ENCODE data around the gene NEAT1. TPM values are rescaled to one million over a fixed set of nuclear protein-coding genes. Genes with fewer than 3 reads are reported as not detected.
"Not testable (repeated sequence)": the region's sequence is repeated elsewhere in the genome, so short reads cannot be mapped to it uniquely, and the experiment has no call there.

NEAT1 gene
- total and polyA plus RNA-seq, 5 experiments from 2014 or later = 1.3 to 414 (median 2.9) TPM

DNA sequence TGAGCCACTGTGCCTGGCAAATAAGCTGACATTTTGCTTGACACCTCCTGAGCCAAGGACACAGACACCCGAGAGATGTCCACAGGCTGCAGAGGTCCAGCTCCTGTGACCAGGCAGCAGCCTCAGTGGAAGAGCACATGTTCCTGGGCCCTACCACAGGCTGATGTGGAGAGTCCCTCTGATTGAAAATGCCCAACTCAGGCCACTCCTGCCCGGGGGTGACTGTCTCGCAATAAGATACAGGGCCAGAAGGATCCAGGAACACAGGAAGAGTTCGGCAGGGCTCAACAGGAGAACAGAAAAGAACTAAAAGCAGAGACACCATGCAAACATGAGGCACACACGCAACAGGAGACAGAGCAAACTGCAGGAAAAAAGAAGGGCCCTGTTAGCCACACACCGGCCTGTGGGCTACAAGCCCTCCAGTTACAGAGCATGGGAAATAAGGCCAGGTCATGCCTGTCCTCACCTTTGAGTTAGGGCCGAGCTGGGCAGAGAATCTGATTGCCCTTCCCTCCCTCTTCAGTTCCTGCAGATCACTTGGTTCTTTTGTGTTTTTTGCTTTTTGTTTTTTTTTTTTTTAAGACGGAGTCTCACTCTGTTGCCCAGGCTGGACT is 47.9 kb downstream of the NEAT1 start:
- Mint-ChIP-seq H3K27ac (peak overlapping the region; percentile 85 to 99 (median 98)), H3K27me3 (no peaks in the 10 kb centered on the region), H3K9me3 (no peaks in the 10 kb centered on the region), H3K4me1 (peaks cover 3 to 38% (median 24%) of the 10 kb centered on the region in 4 donors), H3K4me3 (peak overlapping the region in 6 of 10 donors; percentile 5 to 51 (median 28)), H3K36me3 (no peaks in the 10 kb centered on the region)
- ATAC-seq = no peak
- DNase-seq = no peak
- POLR2A ChIA-PET = interaction anchor here (1.0 to 24.4 kb wide), 6 partner anchors 15 to 137 kb away, joined by 6 to 959 read pairs (median 29); partner anchors contain the start of genes DPF2, MALAT1 and NEAT1

GRCh38 chr11:65471447-65471891 is 48.9 kb downstream of the NEAT1 start:
- peak overlapping the region; percentile 93 to 99 (median 99) for H3K27ac Mint-ChIP-seq
- H3K36me3 Mint-ChIP-seq = no peaks in the 10 kb centered on the region
- H3K9me3 Mint-ChIP-seq = no peaks in the 10 kb centered on the region
- H3K4me3 Mint-ChIP-seq = peak overlapping the region in 9 of 10 donors; percentile 59 to 90 (median 86)
- DNase-seq = peak in 4 of 10 donors; percentile 11 to 30 (median 22)
- peak in 1 of 2 donors; percentile 9 for ATAC-seq
- H3K27me3 Mint-ChIP-seq = no peaks in the 10 kb centered on the region
- H3K4me1 Mint-ChIP-seq = peaks cover 5 to 43% (median 28%) of the 10 kb centered on the region in 4 donors
- POLR2A ChIA-PET = interaction anchor here (0.5 to 24.4 kb wide), 19 partner anchors 10 to 144 kb away, joined by 3 to 959 read pairs (median 6); partner anchors contain the start of genes DPF2, MALAT1, NEAT1 and PCNX3

GRCh38 chr11:65472588-65473277 is 50.1 kb downstream of the NEAT1 start:
- Mint-ChIP-seq H3K4me1 (peaks cover 9 to 47% (median 35%) of the 10 kb centered on the region in 4 donors), H3K27ac (peak overlapping the region; percentile 93 to 99 (median 99)), H3K4me3 (peak overlapping the region in 9 of 10 donors; percentile 59 to 91 (median 86))
- not testable (repeated sequence) for H3K27me3 Mint-ChIP-seq, ATAC-seq, H3K36me3 Mint-ChIP-seq, DNase-seq, H3K9me3 Mint-ChIP-seq
- POLR2A ChIA-PET = interaction anchor here (0.7 to 24.4 kb wide), 13 partner anchors 8 to 116 kb away, joined by 3 to 959 read pairs (median 7); partner anchors contain the start of genes MALAT1 and NEAT1

- Mint-ChIP-seq H3K36me3 (no peaks in the 10 kb centered on the region), H3K4me3 (no peak overlapping the region), H3K27me3 (no peaks in the 10 kb centered on the region), H3K9me3 (no peaks in the 10 kb centered on the region), H3K4me1 (peaks cover 10 to 46% (median 38%) of the 10 kb centered on the region in 4 donors), H3K27ac (peak overlapping the region in 7 of 10 donors; percentile 27 to 99 (median 99))
- ATAC-seq (no peak), DNase-seq (no peak)
- POLR2A ChIA-PET = interaction anchor here (1.0 to 24.4 kb wide), 5 partner anchors 14 to 115 kb away, joined by 3 to 959 read pairs (median 50); partner anchors contain the start of genes MALAT1 and NEAT1
Observed at GRCh38 chr11:65473278-65473860, 50.8 kb downstream of the NEAT1 start.

DNA sequence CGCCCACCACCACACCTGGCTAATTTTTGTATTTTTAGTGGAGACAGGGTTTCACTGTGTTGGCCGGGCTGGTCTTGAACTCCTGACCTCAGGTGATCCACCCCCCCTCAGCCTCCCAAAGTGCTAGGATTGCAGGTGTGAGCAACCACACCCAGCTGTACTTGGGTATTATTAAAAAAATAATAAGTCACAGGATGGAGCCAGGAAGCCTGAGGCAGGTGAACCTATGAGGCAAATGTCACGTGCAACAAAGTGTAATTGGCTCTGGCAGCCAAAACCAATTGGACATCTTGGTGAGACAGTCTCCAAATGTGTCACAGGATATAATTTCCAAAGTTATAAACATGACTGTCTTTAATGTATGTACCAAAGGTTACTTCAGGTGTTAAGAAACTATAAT is 52.3 kb downstream of the NEAT1 start:
- Mint-ChIP-seq H3K27ac (peak overlapping the region in 7 of 10 donors; percentile 43 to 98 (median 67)), H3K27me3 (no peaks in the 10 kb centered on the region), H3K4me1 (peaks cover 10 to 43% (median 36%) of the 10 kb centered on the region in 4 donors), H3K36me3 (no peaks in the 10 kb centered on the region), H3K9me3 (no peaks in the 10 kb centered on the region), H3K4me3 (peak overlapping the region in 3 of 10 donors; percentile 0 to 32 (median 10))
- POLR2A ChIA-PET = interaction anchor here (6.3 to 24.4 kb wide), 2 partner anchors 29 to 54 kb away, joined by 162 to 959 read pairs; partner anchors contain the start of genes MALAT1 and NEAT1
- DNase-seq (no peak), ATAC-seq (no peak)

GRCh38 chr11:65476632-65477148 is 54.1 kb downstream of the NEAT1 start:
- Mint-ChIP-seq H3K4me1 (peaks cover 10 to 29% (median 26%) of the 10 kb centered on the region in 4 donors), H3K36me3 (no peaks in the 10 kb centered on the region), H3K4me3 (peak overlapping the region; percentile 88 to 100 (median 98)), H3K27ac (peak overlapping the region; percentile 96 to 98 (median 97)), H3K9me3 (no peaks in the 10 kb centered on the region), H3K27me3 (no peaks in the 10 kb centered on the region)
- peak in 1 of 10 donors; percentile 17 for DNase-seq
- POLR2A ChIA-PET = interaction anchor here (0.7 to 24.4 kb wide), 12 partner anchors 13 to 295 kb away, joined by 3 to 959 read pairs (median 6); partner anchors contain the start of genes CAPN1, MALAT1, NEAT1 and SCYL1
- no peak for ATAC-seq

DNA sequence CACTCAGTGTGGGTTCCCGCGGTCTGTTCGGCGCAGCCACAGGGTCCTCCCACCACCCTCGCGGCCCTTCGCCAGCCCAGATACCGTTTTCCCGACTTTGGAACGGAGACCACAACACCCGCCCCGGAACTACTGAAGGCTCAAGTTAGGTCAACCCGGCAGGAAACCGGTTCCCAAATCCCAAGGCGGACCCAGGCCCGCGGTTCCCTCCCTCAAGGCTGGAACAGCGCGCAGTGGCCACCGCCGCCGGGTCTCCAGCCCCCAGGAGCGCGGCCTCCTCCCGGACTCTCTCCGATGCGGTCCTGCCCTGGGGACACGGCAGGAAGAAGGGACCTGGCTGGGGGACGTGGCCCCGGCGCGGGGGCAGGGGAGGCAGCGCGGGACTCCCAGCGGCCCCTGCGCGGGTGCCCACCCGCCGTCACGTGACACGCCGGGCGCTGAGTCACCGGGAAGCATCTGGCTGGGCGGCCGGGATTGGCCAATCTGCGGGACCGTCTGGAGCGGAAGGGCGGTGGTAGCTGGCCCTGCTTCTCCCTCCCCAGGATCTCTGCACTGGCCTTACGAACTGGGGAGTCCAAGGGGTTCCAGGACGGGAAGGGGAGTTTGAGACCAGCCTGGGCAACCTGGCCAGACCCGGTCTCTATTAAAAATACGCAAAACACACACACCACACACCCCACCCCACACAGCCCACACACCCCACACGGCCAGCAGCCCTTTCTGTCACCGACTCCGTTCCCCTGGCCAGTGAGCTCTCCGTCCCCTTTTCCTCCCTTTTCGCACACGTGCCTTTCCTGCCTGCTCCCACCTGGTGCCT is 54.8 kb downstream of the NEAT1 start:
- Mint-ChIP-seq H3K9me3 (no peaks in the 10 kb centered on the region), H3K27me3 (peaks cover 0 to under 1% (median 0%) of the 10 kb centered on the region in 5 donors), H3K4me1 (peaks cover 10 to 24% (median 19%) of the 10 kb centered on the region in 4 donors), H3K36me3 (no peaks in the 10 kb centered on the region), H3K4me3 (peak overlapping the region; percentile 88 to 100 (median 100)), H3K27ac (peak overlapping the region; percentile 96 to 100 (median 99))
- ATAC-seq (peak; percentile 85 to 90), DNase-seq (peak; percentile 68 to 91 (median 80))
- POLR2A ChIA-PET = interaction anchor here (0.6 to 24.4 kb wide), 20 partner anchors 8 to 929 kb away, joined by 3 to 959 read pairs (median 4); partner anchors contain the start of genes CAPN1, FRMD8, MALAT1 and NEAT1

- H3K4me1 Mint-ChIP-seq = peaks cover 11 to 19% (median 16%) of the 10 kb centered on the region in 4 donors
- peak overlapping the region in 7 of 10 donors; percentile 12 to 88 (median 26) for H3K4me3 Mint-ChIP-seq
- peak overlapping the region in 9 of 10 donors; percentile 57 to 98 (median 71) for H3K27ac Mint-ChIP-seq
- no peaks in the 10 kb centered on the region for H3K36me3 Mint-ChIP-seq
- ATAC-seq (no peak), DNase-seq (no peak)
- POLR2A ChIA-PET = interaction anchor here (0.8 to 24.4 kb wide), 13 partner anchors 10 to 700 kb away, joined by 3 to 959 read pairs (median 5); partner anchors contain the start of genes FRMD8, MALAT1, NEAT1 and PCNX3
- no peaks in the 10 kb centered on the region for H3K9me3 Mint-ChIP-seq
- H3K27me3 Mint-ChIP-seq = peaks cover 0 to 2% (median 0%) of the 10 kb centered on the region in 5 donors
Observed at GRCh38 chr11:65478388-65479183, 56.0 kb downstream of the NEAT1 start.

DNA sequence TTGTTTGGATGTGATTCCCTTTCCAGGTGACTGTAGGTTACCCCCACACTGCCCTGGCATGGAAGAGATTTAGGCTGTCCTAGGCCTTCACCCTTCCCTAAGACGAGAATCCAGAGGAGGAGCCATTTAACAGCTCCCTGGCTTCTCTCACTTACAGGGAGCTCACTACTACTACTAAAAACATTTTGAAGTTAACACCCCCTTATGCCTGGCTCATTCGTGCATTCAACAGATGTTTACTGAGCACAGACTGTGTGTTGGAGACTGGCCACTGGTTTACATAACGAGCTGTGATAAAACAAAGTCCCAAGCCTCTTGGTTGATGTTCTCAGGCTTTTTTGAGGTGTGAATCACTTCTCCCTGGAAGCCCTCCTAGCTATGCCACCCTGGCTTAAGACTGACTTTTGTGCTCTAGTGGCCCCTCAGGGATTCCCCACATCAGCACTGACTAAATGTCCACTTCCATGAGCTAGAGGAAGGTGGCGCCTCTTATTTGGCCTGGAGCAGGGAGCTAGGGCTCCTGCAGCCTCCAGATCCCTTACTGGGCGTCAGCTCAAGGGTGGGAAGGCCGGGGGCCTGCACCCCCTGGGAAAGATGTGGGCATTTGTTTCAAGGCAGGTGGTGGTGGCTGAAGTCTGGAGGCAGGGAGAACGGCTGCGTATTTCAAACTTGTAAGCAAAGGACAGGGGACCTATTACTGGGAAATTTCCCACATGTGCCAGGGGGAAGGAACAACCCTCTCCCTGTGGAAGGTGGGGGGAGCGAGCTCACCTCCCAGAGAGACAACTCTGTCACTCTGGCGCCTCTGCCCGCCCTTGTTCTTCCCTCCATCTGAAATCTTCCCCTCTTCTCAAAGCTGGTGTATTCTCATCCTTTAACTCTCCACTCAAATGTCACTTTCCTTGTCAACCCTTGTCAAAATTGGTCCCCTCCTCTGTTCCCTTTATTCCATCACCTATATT is 56.9 kb downstream of the NEAT1 start:
- peak overlapping the region in 1 of 10 donors; percentile 44 for H3K4me3 Mint-ChIP-seq
- no peaks in the 10 kb centered on the region for H3K36me3 Mint-ChIP-seq
- peaks cover 11 to 19% (median 16%) of the 10 kb centered on the region in 4 donors for H3K4me1 Mint-ChIP-seq
- H3K27me3 Mint-ChIP-seq = peaks cover 0 to 2% (median 0%) of the 10 kb centered on the region in 5 donors
- DNase-seq (no peak), ATAC-seq (no peak)
- no peaks in the 10 kb centered on the region for H3K9me3 Mint-ChIP-seq
- peak overlapping the region in 6 of 10 donors; percentile 34 to 96 (median 68) for H3K27ac Mint-ChIP-seq
- POLR2A ChIA-PET = interaction anchor here (4.9 to 24.4 kb wide), 3 partner anchors 11 to 58 kb away, joined by 91 to 959 read pairs (median 162); partner anchors contain the start of genes MALAT1 and NEAT1
